HG02973 (cell line): ENCODE data around the gene CNTNAP2.
"Not testable (repeated sequence)": the region's sequence is repeated elsewhere in the genome, so short reads cannot be mapped to it uniquely, and the experiment has no call there.

ENCODE experiments used
- ATAC-seq: cut with Tn5 transposase; IDR thresholded peaks from one replicate; pipeline ENCODE4 v1.9.1; 2021; ENCODE audit warnings: moderate library complexity; ENCODE audit not compliant: unreplicated experiment

The CNTNAP2 gene

GRCh38 chr7:146146831-146147486, 30.4 kb downstream of the CNTNAP2 start:
- ATAC-seq: no peak

GRCh38 chr7:146150153-146150552, 33.6 kb downstream of the CNTNAP2 start:
- ATAC-seq: no peak

- no peak for ATAC-seq
These were observed 55.5 kb downstream of the CNTNAP2 start for GRCh38 chr7:146172112-146172511.

GRCh38 chr7:146175716-146176115, 59.1 kb downstream of the CNTNAP2 start:
- ATAC-seq: no peak

- ATAC-seq: no peak
These were observed 60.3 kb downstream of the CNTNAP2 start for GRCh38 chr7:146176860-146177259.

- no peak for ATAC-seq
These were observed 60.7 kb downstream of the CNTNAP2 start for GRCh38 chr7:146177301-146177700.

- no peak for ATAC-seq
These were observed 69.2 kb downstream of the CNTNAP2 start for GRCh38 chr7:146185844-146186243.

GRCh38 chr7:146191428-146191827, 74.8 kb downstream of the CNTNAP2 start:
- ATAC-seq: not testable (repeated sequence)

- ATAC-seq: no peak
These were observed 85.3 kb downstream of the CNTNAP2 start for GRCh38 chr7:146201945-146202344.

GRCh38 chr7:146206270-146206669, 89.7 kb downstream of the CNTNAP2 start:
- ATAC-seq: no peak

GRCh38 chr7:146208492-146208891, 91.9 kb downstream of the CNTNAP2 start:
- ATAC-seq: no peak

GRCh38 chr7:146214842-146215241, 98.2 kb downstream of the CNTNAP2 start:
- no peak for ATAC-seq

- ATAC-seq: no peak
These were observed 99.9 kb downstream of the CNTNAP2 start for GRCh38 chr7:146216396-146217041.

GRCh38 chr7:146223851-146224250, 107.2 kb downstream of the CNTNAP2 start:
- no peak for ATAC-seq

- ATAC-seq: no peak
These were observed 116.0 kb downstream of the CNTNAP2 start for GRCh38 chr7:146232604-146233003.

- no peak for ATAC-seq
These were observed 118.6 kb downstream of the CNTNAP2 start for GRCh38 chr7:146235195-146235594.

GRCh38 chr7:146242661-146243060, 126.1 kb downstream of the CNTNAP2 start:
- no peak for ATAC-seq

GRCh38 chr7:146247991-146248390, 131.4 kb downstream of the CNTNAP2 start:
- not testable (repeated sequence) for ATAC-seq

GRCh38 chr7:146248744-146249143, 132.1 kb downstream of the CNTNAP2 start:
- not testable (repeated sequence) for ATAC-seq

GRCh38 chr7:146249272-146249671, 132.7 kb downstream of the CNTNAP2 start:
- ATAC-seq: no peak

GRCh38 chr7:146255609-146256008, 139.0 kb downstream of the CNTNAP2 start:
- ATAC-seq: no peak

GRCh38 chr7:146262527-146262926, 145.9 kb downstream of the CNTNAP2 start:
- ATAC-seq: no peak

GRCh38 chr7:146276888-146277287, 160.3 kb downstream of the CNTNAP2 start:
- no peak for ATAC-seq
